H54 (cell line): Measurements from ENCODE around the gene LIX1.

Experiments used
- DNase-seq: peaks from one replicate; pipeline ENCODE4 v3.0.0; 2011; ENCODE audit warnings: low spot score, mixed read lengths; ENCODE audit not compliant: insufficient read length
- FAIRE-seq: peaks from 3 replicates; lab custom pipeline; 2011; peaks lifted over from hg19 to GRCh38; lab: Jason Lieb, UNC
- POLR2A ChIP-seq: IDR thresholded peaks from 2 replicates; pipeline ENCODE4 v1.6.1; 2011; ENCODE audit warnings: low read depth, mild to moderate bottlenecking, low read length

The LIX1 gene

DNA sequence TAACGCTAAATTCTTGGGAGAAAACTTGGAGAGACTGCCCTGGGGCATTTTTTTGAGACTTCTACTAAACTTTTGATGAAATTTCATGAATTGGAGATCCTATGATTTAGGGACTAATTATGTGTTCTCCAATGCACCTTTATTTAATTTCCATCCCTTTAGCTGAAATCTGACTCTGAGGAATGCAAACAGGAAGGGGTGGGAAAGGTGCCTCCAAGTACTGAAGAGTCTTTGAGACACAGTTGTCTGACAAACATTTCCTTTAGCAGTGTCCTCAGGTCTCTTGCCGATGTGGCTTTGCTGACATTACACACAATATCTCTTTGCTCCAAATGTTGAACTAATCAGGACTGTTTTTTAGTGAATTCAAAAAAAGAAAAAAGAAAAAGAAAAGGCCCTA, 76.9 kb downstream of the LIX1 start:
- FAIRE-seq (no peak), DNase-seq (no peak)
- TF ChIP-seq POLR2A, result no peak

DNA sequence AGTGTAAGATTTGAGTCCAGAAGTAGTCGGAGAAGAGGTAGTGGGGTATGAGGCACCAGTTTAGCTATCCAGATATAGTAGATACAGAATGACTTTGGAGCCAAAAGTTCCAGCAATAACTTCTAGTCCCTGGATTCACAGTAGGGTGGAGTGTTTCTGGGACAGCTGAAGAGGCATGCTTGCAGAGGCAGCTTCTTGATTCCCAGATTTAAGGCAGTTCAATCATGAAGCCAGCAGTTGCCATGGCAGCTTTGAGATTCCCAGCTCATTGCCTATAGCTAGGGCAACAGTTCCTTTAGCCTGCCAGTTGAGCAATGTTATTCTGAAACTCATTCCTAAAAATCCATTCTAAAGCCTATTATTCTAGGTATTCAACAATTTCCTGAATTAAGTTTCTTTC, 79.2 kb downstream of the LIX1 start:
- no peak for TF ChIP-seq POLR2A
- DNase-seq (no peak), FAIRE-seq (no peak)

DNA sequence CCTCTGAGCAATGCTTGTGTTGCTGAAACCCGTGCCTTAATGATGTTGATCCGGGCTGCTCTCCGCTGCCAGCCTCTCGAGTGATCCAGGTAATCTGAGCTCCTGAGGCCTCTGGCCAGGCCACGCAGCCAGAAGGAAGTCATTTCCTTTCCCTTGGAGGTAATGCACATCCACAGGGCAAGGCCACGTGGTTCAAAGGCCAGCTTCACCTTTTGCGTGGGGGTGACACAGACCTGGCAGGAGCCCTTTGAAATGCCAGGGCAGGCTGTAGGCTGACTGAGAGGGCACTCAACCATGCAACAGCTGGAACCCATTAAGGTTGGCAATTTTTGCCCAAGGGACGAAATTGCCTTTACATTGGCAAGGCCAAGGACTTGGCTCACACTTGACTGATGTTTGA, 80.4 kb downstream of the LIX1 start:
- DNase-seq (no peak), FAIRE-seq (no peak)
- no peak for TF ChIP-seq POLR2A

DNA sequence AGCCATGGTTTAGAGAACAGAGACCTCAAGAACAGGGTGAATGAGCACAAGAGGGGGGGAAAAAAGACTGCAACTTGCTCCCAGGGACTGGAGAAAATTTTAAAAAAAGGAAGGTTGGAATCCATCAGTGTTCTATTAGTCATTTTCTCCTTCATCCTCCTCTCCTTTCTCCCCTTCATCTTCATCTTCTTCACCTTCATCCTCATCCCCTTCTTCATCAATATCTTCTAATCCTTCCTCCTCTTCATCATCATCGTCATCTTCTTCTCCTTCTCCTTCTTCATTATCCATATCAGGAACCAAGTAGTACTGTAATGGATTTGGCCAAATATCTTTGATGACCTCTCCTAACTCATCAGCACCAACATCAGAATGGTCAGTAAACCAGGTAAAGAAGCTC, 86.1 kb downstream of the LIX1 start:
- DNase-seq (no peak), FAIRE-seq (no peak)
- TF ChIP-seq POLR2A, result no peak

DNA sequence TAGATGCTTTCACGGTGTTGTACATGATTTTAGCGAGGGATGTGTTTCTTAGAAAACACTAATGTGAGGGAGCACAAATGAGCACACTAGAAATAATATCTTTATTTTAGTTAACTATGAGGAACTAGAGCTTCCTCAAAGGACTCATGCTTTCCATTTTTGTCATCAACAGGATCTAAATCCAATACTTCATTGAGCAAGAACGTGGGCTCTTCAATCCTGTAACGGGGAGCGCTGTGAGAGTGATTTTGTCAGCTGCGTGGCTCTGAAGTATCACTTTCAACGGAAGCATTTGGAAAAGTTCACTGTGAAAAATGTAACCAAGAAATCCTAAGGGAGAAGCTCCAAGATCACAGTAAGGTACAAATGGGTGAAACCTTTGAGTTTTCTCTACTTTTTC, 93.2 kb downstream of the LIX1 start:
- FAIRE-seq, result no peak
- no peak for DNase-seq
- TF ChIP-seq POLR2A, result no peak

DNA sequence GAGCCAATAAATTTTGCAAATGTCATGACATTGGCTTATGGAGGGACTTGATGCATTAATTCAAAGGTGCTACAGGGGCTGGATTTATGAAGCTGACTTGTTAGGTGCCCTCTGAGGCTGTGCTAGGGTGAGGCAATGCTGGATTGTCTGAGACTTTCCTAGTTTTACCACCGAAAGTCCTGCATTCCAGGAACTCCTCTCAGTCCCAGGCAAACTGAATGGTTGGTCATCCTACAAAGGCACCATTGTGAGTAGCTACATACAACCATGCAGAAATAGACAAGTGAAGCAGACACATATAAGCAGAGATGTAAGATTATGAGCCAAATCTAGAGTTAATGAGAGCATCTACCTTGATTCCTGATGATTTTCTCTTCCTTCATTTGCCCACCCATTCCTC, 95.3 kb downstream of the LIX1 start:
- no peak for TF ChIP-seq POLR2A
- FAIRE-seq (no peak), DNase-seq (no peak)

DNA sequence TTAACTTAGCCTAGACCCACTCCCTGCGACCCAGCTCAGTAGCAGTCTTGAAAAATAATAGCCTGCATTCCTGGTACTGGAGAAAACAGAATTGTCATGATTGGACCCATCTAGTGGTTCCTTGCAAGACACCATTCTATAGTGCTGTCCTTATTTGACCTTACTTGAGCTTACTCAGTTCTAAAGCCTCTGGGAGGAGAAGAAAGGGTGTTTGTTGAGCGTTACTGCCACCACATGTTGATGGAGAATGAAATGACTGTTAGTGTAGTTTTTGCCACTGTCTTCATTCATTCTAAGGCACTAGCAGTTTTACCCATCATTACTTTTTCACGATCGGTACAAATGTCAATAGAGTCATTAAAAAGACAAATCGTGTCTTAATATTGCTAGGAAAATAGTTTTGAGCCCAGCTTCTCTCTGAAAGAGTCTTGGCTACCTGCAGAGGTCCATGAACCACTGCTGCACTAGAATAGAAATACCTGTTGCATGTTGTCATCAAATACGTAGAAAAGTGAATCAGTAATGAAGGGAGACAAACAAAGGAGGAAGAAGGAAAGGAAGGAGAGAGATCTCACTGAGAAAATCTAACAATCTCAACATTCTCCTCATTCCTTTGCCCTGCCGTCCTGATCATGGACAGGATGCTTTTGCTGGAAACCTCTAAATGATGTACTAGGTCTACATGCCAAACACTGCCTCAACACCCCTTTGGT, 96.0 kb downstream of the LIX1 start:
- FAIRE-seq, result no peak

DNA sequence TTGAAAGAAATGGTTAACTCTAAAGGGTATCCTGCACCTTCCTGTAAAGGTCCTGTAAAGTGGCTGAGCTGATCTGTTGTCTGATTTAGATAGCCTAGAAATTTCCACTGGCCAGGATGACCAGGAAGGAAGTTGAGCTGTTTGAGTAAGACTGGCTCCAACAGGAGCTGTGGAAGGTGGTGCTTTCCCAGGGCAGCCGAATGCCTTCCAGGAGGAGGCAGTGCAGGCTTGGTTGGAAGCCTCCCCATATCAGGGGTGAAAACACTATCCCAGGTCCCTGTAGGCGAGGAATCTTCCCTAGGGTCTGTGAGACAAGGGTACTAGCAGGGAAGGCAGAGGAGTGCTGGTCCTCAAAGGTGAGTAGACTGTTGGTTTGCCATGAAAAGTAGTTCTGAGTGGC, 98.4 kb downstream of the LIX1 start:
- TF ChIP-seq POLR2A, result no peak
- FAIRE-seq (peak; percentile 58), DNase-seq (no peak)

More for the DNA sequence above, 96.0 kb downstream of the LIX1 start:
- TF ChIP-seq POLR2A, result no peak
- no peak for DNase-seq

DNA sequence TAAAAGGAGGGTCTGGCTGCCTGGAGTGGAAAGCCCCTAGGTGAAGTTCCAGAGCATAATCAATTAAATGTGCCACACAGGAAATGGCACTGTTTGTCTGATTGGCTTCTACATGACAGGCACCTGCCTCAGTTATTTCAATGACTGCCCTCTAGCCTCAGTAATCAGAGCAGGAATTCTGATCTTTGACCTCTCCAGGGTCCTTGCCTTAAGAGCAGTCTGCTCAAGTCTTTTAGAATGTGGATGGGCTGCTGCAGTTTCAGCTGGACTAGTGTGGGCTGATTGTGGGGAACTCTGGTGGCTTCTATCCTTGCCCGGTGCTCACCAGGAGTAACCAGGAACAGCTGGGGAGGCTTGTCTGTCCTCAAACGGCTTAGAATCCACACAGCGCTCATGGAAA, 98.9 kb downstream of the LIX1 start:
- FAIRE-seq, result no peak
- no peak for DNase-seq
- TF ChIP-seq POLR2A, result no peak

DNA sequence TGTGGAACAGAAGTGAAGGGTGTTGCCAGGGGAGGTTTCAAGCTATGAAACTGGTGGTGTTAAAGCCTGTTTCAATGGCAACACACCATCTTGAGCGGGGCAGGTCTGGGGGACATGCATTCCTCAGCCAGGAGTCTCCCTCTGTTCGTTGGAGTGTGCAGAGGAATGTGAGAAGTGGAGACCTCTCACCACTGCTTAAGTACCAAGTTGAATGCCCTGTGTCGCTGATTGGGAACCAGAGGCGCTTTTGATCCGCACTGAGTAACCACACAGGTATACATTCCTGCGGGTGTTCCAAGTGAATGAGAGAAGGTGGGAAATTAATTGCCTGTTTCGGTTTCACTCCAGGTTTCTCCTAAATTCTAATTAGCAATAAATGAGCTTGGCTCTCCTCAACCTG, 99.4 kb downstream of the LIX1 start:
- no peak for FAIRE-seq

More for the DNA sequence above, 99.4 kb downstream of the LIX1 start:
- TF ChIP-seq POLR2A, result no peak
- no peak for DNase-seq
